CD4-positive, alpha-beta T cell treated with Interleukin-6 for 4 hours (primary cell): ENCODE measurements around the gene MAPK8.
"Not testable (repeated sequence)": the region's sequence is repeated elsewhere in the genome, so short reads cannot be mapped to it uniquely, and the experiment has no call there.

Experiments
- DNase-seq: peaks from one replicate; pipeline ENCODE4 v3.0.0-alpha.2; 2020; ENCODE audit warnings: mixed read lengths

Gene MAPK8

DNA sequence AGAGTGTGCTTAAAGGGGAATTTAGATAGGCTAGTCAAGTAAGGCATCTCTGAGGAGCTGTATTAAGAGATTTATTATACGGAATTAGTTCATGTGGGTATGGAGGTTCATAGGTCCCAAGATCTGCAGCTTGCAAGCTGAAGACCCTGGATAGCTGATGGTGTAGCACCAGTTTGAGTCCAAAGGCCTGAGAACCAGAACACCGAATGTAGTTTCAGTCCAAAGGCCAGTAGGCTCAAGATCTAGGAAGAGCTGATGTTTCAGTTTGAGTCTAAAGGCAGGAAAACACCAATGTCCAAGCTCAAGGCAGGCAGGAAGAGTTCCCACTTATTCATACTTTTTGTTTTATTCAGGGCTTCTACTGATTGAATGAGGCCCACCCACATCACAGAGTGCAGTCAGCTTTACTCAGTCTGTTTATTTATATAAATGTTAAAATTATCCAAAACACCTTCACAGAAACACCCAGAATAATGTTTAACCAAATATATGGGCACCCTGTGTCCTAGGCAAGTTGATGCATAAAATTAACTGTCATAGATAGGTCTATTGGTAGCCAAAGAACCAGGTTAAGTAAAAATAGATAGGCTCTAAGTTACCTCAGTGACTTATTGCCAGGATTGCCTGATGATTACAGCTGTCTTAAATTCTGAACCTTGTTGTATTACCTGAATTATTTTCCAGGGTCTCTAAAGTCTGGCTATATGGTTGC lies 83.5 kb downstream of the MAPK8 start:
- no peak for DNase-seq

DNA sequence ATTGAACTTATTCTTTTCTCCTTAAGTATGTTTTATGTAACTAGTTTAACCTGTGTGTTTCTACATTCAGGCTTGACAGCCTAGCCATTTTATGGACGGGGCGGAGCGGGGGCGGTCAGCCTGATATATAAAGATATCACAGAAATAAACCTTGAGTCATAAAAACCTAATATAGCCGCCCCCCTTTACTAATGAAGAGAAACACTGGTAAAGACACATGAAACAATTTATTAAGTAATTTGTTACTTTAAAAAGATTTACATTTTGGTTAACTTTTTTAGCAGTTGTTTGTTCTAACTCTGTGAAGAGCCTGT lies 84.0 kb downstream of the MAPK8 start:
- DNase-seq = no peak

DNA sequence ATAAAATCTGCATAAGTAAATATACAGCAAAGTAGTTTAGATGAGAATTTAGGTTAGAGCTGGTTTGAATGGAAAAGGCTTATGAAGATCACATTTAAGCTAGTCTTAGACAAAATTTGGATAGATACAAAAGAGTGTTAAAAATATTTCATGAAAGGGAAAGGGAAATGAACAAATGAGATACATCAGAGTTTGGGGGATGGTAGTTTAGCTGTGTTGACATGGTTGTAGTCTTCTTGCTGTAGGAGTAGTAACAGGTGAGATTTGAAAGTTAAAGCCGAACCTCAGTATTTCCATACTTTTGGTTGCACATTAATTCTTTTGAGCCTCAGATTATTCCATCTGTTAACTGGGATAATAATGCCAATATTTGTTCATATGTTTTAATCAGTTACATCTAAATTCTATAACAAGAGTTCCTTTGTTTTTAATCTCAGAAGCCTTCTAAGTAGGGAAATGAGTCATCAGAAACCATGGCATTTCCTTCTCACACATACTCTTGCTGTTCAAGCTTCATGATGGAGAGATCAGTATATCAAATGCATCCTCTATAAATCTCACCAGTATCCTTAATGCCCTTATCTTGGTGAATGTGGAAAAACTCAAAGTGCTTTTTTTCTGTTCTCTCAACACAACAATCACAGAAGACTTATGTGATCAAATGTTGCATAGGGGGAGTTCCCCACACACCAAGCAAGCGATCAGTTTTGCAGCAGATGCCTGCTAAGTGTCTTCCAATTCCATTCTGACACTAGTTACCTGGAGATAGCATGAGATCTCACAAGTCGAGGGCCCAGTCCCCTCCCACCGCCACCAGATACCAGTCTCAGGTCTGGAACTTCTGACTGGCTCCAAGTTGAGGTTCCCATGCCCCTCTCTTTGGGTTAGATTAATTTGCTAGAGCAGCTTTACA lies 84.7 kb downstream of the MAPK8 start:
- DNase-seq = peak; percentile 4

DNA sequence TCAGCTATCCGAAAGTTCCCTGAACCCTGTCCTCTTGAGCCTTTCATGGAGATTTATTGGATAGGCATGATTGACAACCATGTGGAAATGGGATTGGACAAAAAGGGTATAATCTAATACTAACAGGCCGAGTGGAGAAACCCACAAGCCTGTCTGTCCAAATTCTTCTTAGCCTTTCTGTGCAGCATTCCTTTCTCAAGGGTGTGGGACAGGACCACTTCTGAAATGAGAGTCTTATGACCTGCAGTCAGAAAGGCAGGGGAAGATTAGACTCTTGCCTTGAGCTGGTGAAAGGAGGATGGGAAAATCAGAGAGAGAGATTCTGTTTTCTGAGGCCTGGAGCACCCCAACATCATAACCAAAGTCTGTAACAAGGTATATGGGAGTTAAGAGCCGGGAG lies 85.5 kb downstream of the MAPK8 start:
- no peak for DNase-seq

DNA sequence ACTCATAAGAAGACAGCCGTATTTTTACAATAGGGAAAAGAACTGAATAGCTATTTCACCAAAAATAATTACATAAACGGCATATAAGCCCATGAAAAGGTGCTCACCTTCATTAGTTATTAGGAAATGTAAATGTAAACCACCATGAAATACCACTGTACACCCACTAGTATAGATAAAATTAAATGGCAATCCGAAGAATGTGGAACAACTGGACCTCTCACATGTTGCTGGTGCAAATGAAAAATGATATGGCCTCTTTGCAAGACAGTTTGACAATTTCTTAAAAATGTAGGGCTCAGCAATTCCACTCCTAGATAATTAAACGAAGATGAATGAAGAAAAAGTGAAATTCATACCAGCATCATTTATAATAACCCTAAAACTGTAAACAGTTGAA lies 91.8 kb downstream of the MAPK8 start:
- DNase-seq = no peak

DNA sequence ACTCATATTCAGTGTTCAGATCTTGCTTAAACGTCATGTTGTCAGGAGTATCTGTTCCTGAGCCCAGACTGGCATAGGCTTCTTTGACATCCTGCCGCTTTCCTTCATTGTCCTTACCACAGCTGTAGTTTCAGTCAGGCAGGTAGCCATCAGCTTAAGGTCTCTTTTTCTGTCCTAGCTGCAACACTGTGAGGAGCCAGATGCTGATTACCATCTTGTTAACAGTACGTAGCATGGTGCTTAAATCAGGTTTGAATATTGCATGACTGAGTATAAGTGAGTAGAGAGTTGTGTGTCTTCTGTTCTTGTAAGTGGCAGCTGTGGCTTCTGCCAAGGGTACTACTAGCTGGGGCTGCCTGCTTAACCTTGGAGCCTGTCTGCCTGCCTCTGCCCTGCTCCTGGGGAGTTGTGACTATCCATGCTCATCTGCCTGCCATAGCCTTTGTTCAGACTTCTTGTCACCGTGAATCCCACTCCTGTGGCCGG lies 92.6 kb downstream of the MAPK8 start:
- DNase-seq = no peak

DNA sequence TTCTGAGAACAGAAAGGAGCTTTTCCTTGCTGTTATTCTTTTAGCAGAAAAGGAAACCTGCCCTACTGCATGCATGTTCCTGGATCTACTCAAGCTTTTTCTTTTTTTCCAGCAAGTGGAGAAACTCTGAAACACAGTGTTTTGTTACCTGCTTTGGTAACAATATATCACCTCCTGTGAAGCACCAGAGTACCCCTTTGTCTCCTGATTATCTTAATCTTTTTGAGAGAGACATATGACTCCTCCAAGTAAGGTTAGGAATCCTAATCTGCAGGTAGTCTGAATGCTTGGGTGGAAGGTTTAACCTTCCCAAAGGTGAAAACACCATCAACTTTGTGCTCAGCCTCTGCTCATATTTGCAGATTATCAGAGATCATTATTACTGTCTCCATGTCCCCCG lies 93.1 kb downstream of the MAPK8 start:
- no peak for DNase-seq

DNA sequence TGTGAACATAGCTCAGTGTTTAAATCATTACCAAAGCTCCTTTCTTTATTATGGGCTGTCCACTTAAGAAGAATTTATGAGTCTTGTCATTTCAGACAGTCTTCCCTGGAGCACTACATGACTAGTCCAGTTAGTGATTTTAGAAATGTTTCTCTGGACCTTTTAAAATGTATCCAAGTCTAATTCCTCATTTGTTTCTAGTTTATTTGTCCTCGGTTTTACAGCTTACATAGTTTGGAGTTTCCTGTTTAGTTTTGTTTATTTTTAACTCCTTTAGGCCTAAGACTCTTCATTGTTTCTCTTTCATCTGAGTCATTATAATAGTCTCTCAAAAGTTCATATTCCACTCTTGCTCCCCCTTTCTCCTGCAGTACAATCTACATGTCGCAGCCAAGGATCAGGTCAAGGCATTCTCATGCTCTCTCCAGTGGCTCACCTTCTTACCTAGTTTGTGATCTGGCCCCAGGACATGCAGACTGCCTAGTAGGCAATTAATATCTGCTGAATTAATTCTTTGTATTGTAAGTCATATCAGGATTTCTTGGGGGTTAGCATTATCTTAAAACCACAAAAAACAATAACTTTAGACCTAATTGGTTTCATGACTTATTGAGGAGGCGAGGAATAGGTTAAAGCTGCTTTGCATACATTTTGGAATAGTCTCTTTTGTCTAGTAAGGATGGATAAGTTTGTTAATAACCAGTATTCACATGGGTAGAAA lies 93.8 kb downstream of the MAPK8 start:
- no peak for DNase-seq

DNA sequence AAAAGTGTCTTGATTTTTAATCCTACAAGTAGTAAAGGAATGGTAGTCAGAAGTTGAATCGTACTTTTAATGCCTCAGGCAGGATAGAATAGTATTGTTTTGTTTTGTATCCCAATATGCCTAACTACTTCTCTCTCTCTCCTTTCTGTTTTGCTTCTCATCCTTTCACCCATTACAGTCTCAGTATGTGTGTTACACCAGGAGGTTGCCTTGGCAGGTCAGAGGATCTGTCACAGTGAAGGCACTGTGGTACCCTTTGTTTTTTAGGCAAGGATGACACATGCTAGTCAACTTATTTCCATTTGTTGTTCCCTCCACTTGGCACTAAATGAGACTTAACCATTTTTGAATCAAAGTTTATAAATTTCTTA lies 94.4 kb downstream of the MAPK8 start:
- no peak for DNase-seq

DNA sequence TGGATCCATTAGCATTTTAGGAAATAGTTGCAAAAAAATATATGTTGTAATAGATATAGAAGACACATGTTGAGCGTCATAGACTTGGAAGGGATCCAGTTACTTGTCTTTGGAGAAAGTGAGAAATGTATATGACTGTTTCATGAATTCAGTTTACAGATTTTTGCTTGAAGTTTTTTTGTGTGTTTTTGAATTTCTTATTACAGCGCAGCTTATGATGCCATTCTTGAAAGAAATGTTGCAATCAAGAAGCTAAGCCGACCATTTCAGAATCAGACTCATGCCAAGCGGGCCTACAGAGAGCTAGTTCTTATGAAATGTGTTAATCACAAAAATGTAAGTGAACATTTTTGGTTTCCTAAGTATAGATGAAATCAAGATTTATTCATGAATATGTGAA lies 98.2 kb downstream of the MAPK8 start:
- no peak for DNase-seq

DNA sequence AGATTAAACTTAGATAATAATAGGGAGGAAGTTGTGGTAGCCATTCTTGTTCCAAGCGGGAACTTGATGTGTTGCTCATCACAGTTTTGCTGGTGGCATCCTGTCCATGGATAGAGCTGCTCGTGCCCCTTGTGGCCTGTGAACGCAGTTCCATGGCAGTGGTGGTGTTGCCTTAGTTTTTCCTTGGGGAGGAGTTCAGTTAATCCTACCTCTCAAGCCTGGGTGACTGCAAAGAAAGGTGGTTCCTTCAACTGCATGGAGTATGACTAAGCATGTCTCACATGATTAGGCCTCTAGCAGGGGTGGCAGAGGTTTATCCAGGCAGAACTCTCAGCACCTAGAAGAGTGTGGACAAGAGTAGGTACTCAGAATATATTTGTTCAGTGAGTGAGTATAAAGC lies 99.7 kb downstream of the MAPK8 start:
- no peak for DNase-seq

DNA sequence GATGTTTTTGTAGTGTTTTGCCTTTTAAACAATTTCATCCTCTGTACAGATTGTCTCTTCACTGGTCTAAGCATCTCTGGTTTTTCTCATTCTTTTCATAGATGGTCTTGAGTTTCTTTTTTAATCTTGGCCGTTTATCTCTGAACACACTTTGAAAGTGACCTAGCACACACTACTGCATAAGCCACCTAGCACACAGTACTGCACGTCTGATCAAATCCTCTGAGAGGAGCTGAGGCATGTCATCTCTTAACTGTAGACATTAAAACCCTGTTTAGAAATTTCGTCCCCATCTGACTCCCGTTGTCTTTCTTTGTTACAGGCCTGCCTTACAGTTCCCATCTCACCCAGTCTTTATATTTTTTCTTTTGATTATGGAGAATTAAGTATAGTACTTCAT lies 100.2 kb downstream of the MAPK8 start:
- DNase-seq = no peak

DNA sequence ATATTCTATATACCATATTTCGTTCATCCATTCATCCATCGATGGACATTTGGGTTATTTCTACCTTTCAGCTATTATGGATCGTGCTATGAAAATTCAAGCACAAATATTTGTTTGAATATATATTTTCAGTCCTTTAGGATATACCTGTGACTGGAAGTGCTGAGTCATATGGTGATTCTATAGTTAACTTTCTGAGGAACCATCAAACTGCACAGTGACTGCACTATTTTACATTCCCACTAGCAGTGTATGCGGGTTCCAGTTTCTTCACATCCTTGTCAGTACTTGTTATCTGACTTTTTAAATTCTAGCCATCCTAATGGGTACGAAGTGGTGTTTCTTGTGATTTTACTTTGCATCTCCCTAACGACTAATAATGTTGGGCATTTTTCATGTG lies 104.0 kb downstream of the MAPK8 start:
- DNase-seq = no peak

DNA sequence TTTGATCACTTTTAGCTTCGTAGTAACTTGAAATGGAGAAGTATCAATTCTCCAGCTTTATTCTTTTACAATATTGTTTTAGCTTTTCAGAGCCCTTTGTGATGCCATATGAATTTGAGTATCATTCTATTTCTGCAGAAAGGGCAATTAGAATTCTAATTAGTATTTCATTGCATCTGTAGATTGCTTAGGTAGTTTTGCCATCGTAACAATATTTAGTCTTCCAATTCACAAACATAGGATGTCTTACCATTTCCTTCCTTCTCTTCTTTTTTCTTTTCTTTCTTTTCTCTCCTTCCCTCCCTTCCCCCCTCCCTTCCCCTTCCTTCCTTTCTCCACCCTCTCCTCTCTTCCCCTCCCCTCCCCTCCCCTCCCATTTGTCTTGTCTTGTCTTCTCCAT lies 105.0 kb downstream of the MAPK8 start:
- no peak for DNase-seq

DNA sequence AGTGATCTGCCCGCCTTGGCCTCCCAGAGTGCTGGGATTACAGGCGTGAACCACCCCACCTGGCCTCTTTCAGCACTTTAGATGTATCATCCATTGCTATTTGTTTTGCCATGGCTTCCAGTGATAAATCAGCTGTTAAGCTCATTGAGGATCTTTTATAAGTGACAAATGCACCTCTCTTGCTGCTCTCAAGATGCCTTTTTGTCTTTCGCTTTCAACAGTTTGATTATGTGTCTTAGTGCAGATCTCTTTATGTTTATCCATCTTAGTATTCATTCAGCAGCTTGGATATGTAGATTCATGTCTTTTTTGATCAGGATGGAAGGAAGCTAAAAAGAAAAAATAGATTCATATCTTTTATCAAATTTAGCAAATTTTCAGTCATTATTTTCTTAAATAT lies 105.6 kb downstream of the MAPK8 start:
- no peak for DNase-seq

DNA sequence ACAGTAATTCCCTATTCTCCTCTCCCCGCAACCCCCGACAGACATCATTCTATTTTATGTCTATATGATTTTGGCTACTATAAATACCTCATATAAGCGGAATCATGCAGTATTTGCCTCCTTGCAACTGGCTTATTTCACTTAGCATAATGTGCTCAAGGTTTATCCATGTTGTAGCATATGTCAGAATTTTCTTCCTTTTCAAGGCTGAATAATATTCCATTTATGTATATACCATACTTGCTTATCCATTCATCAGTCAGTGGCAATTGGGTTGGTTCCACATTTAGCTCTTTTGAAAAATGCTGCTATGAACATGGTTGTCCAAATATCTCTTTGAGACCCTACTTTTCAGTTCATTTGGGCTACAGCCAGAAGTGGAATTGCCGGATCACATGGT lies 106.5 kb downstream of the MAPK8 start:
- no peak for DNase-seq

DNA sequence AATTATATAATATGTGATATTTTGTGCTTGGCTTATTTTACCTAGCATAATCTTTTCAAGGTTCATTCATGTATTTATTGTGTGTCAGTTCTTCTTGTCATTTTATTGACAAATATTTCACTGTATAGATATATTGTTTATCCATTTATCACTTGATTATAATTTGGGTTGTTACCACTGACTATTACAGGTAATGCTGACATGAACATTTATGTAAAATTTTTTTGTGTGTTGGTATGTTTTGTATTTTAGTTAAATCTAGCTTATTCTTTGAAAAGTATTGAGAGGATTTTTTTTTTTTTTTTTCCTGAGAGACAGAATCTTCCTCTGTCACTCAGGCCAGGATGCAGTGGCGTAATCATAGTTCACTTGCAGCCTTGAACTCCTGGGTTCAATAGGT lies 107.7 kb downstream of the MAPK8 start:
- DNase-seq = no peak

DNA sequence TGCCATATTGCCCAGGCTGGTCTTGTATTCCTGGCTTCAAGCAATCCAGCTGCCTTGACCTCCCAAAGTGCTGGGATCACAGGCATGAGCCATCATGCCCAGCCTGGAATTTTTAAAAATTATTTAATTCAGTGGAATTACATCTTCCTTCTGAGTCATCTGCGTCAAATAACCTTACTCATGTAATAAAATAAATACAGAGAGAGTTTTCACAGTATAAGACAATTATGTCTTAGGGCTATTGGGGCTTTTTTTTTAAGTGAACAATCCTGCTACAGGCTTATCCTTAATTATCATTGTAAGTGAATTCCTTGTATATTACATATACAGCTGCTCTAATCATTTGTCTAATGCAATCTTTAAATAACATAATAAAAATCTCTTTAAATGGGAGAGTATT lies 108.3 kb downstream of the MAPK8 start:
- no peak for DNase-seq

DNA sequence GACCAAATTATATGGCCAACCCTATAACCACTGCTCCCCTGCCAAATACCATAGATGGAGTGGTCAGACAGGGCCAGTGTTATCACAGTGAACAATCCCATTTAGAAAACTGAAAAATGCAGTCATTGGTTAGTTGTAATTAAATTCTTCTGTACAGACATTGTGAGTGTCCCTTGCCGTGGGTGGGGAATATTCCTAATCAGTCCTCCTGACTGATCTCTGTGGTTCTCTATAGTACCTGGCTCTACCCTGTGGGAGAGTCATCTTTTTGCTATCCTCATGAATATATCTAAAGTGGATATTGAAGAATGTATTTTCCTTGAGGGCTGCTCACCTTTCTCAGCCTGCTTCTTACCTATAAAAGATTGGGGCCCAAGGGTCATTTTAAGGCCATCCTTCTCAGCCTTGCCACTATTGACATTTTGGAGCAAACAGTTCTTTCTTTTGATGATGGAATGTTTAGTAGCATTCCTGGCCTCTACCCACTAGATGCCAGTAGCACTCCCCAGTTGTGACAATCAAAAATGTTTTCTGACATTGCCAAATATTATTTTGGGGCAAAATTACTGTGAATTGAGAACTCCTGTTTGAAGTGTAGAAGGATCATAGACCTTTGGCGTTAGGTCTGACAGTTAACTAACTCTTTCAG lies 110.2 kb downstream of the MAPK8 start:
- no peak for DNase-seq

DNA sequence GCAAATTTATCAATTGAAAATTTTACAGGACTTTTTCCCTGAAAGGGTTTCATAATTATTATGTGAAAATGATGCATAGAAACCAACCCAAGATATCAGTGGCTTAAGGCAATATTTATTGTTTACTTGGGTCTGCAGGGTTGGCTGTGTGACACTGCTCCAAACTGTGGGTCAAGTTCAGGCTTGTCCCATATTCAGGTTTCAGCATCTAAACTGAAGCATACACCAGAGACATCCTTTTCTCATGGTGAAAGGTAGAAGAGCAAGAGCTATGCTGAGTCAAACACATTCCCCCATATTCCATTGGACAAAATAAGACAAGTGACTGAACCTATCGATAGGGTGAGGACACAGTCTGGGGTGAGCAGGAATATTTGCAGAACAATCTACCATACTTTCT lies 110.9 kb downstream of the MAPK8 start:
- no peak for DNase-seq

DNA sequence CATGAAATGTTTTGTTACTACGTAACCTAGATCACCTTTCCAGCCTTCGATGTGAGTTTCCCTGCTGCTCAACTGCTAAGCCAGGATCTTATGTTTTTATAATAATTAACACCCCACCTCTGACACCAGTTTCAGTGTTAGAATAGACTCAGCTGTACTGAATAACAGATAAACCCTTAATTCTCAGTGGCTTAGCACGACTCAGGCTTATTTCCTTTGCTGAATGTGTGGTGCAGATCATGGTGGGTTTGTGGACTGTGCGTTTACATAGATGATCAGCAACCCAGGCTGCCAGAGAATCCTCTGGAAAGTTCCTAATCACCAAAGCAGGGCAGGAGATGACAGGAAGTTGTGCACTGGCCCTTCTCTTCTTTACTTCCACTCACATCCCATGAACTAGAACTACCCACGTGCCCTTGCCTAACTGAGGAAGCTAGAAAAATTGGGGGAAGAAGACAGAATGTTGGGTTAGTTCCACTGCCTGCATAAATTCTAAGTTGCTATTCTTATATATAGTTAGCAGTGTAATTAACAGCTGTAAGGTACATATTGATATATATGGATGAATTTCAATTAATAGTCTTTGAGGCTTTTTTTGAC lies 111.8 kb downstream of the MAPK8 start:
- no peak for DNase-seq

DNA sequence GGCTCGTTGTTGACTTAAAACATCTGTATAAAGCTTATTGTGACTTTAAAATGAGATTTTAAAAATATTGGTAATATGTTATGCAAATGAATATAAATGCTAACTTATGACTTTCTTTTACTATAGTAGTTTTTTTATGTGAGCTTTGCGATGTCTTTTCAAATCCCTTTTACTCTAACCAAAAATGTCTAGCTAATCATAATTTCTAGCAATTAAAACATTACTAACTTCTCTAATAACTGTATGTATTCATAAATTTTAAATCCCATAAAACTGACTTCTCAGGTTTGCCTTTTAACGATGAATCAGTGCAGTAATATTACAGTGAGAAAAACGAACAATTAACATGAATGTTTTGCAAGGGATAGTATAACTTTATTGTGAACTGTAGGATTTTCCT lies 113.2 kb downstream of the MAPK8 start:
- DNase-seq = no peak

DNA sequence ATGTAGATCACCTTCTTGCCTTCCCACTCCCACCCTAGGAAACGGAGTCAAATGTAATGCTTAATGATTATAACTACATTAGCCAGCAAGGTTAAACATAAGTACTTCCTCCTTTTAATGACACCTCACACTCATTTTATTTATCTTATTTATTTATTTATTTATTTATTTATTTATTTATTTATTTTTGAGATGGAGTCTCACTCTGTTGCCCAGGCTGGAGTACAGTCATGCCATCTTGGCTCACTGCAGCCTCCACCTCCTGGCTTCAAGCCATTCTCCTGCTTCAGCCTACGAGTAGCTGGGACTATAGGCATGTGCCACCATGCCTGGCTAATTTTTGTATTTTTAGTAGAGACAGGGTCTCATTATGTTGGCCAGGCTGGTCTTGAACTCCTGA lies 115.4 kb downstream of the MAPK8 start:
- not testable (repeated sequence) for DNase-seq
